ENCODE results near the gene ELMOD1.
"Not testable (repeated sequence)": the region's sequence is repeated elsewhere in the genome, so short reads cannot be mapped to it uniquely, and the experiment has no call there.

Gene ELMOD1

DNA sequence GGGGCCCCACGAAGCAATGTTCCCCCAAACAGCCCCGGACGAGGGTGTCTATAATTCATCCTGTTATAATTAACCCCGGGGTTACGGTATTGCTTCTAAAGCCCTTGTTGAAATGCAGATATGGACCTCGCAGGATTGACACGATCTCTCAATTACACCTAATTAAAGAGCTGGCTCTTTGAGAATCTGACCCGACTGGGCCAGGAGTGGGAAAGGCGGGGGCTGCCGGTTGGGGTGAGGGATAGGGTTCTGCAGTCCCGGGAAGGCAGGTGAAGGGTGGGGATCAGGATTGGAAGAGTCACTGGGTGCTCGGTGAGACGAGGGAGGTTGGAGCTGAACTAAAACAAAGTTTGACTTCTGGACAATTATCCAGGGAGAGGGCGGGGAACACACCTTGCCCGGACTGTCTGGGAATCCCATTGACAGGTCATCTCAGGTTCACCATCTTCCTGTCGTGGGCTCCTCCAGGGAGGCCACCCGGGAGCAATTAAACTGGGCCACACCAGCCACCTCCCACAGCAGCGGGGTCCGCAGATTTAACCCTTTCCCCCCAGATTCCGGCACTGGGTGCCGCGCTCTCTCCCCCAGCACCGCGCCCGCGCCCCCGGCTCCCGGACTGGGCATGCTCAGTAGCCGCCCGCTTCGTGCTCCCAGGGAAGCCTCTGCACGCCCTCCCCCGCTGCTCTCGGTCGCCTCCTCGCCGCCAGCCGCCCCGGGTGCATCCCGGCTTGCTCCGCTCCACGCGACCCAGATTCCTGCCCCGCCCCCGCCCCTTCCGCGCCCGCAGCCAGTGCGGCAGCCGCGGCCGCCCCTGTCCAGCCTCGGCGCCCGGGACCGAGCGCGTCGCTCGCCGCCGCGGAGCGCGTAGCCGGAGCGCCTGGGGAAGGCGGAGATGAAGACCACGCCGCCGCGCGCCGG is at the start of gene ELMOD1:
ELMOD1 (plus strand) TSS at position 688 of the 918 bp plus-strand sequence. CDS start 27,043 bp downstream, outside the sequence.
- peak; percentile 51 for DNase-seq

GRCh38 chr11:107545101-107545514 is 45.8 kb upstream of the ELMOD1 start:
- DNase-seq (no peak), ATAC-seq (no peak)

More for the DNA sequence above, at the start of gene ELMOD1:
- peak; percentile 56 for ATAC-seq

DNA sequence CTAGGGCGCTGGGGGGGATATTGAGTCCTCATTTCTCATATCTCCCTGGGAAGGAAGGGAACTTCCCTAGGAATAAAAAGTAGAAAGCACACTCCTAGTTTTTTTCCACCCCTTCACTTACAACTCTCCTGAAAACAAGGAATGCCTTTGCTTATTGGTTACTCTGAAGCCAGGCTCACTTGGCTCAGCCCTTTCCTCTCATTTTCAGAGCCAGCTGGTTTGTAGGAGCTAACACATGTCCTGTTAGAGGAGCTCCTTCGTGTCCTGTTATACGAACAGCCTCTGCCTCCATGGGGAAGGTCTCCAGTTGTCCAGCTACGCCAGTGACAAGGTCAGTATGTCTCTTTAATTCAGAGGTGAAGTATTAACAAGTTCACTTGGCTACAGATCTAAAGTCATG is 43.0 kb upstream of the ELMOD1 start:
- no peak for ATAC-seq

GRCh38 chr11:107549253-107549953 is 41.5 kb upstream of the ELMOD1 start:
- peak; percentile 22 for DNase-seq
- ATAC-seq, result no peak

More for the DNA sequence above, 43.0 kb upstream of the ELMOD1 start:
- no peak for DNase-seq

DNA sequence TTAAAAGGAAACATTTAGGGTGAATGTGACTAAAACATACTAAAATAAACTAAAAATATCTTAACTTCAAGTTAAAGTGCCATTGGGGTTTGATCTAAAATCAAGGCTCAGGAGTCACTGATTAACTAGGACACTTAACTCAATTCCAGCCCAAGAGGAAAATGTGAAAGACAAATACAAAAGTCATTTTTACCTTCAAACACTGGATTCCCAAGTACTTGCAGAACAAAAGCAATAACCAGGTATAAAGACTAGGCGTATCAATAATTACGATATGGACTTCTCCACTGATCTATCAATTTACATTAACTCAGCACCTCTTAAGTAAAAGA is 41.0 kb upstream of the ELMOD1 start:
- DNase-seq, result no peak
- ATAC-seq, result no peak

DNA sequence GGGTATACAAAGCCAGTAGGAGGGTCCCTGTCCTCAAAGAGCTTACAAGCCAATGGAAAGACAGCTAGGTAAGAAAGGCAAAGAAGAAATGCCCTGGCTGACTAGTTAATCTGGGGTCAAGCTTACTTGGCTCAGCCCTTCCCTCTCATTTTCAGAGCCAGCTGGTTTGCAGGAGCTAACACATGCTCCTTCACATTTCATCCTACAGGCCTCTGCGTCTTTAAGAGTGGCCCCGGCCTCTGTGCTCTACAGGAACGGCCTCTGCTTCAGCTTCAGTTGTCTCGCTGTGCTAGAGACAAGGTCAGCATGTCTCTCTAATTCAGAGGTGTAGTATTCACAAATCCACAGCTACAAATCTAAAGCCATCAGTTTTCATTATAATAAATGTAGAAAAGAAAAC is 40.6 kb upstream of the ELMOD1 start:
- ATAC-seq, result no peak

DNA sequence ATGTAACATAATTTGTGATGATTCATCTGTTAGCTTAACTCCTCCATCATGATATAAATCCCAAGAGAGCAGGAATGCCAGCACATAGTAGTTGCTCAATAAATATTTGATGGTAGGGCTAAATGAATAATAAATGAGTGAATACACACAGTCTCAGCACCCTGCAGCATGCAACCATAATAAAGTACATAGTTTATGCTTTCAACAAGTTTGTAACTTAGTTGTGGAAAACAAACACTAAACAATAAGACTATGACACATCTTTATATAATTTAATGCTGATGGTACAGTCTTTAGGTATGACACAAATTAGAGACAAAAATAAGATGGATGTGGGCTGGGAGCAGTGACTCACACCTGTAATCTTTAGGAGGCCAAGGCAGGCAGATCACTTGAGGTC is 29.3 kb upstream of the ELMOD1 start:
- ATAC-seq (no peak), DNase-seq (no peak)

More for the DNA sequence above, 40.6 kb upstream of the ELMOD1 start:
- DNase-seq, result no peak

DNA sequence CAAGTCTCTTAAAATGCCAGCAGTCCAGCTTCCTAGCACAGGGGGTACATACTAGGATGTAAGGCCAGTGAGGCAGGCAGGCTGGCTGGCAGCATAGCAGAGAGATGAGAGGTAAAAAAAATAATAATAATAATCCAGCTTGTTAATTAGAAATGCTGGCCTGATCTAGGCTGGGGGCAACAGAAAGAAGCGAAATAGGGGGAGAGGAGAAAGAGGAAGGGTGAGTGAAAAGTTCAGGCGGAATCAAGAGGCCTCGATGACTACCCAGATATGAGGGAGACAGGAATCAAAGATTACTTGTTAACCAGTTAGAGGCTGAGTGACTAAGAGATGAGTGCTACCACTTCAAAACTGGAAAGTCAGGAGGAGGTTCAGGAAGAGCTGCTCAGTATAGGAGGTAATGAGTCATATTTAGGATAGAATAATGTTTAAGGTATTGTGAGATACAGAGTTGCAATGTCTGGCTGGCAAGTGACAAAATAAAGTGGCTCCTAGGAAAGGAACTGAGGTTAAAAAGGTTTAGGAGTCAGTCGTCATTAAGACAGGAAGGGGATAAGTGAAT is 28.2 kb upstream of the ELMOD1 start:
- DNase-seq (no peak), ATAC-seq (peak; percentile 73)

DNA sequence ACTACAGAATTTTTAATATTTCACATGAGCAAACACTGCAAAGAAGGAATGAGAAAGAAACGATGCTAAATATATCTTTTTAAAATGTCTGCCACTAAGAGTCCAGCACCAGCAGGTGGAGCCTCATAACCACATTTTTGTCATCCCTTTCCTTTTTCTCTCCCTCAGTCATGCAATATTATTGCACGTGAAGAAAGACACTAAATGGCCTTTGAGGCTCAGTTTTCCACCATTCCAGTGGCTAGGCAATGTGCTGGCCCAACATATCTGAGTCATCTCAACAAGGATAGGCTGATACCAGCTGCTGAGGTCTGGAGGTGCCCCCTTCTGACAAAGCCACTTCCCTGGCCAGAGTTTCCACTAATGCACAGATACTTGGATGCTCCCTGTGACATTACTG is 27.2 kb upstream of the ELMOD1 start:
- ATAC-seq (no peak), DNase-seq (peak; percentile 33)

GRCh38 chr11:107564877-107565218 is 26.1 kb upstream of the ELMOD1 start:
- no peak for ATAC-seq

GRCh38 chr11:107565219-107565937 is 25.6 kb upstream of the ELMOD1 start, which contains the start of gene ALKBH8:
Gene ALKBH8 (minus strand): TSS chr11:107565735. CDS start chr11:107560893, 4,842 bp downstream.
- DNase-seq (peak; percentile 80), ATAC-seq (peak; percentile 79)

More at GRCh38 chr11:107564877-107565218, 26.1 kb upstream of the ELMOD1 start:
- DNase-seq, result no peak

DNA sequence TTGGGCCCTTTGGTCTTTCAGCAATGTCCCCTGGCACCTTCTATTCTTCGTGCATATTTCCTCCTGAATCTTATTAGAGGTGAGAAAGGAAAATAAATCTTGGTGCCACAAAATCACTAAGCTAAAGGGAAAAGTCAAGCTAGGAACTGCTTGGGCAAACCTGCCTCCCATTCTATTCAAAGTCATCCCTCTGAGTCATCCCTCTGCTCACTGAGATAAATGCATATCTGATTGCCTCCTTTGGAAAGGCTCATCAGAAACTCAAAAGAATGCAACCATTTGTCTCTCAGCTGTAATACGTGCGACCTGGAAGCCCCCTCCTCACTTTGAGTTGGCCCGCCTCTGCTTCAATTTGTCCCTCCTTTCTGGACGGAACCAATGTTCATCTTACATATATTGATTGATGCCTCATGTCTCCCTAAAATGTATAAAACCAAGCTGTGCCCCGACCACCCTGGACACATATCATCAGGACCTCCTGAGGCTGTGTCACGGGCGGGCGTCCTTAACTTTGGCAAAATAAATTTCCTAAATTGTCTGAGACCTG is 24.9 kb upstream of the ELMOD1 start:
- DNase-seq, ATAC-seq: not testable (repeated sequence)

- no peak for DNase-seq
- ATAC-seq, result no peak
Measured at GRCh38 chr11:107566569-107566968, 24.4 kb upstream of the ELMOD1 start.

DNA sequence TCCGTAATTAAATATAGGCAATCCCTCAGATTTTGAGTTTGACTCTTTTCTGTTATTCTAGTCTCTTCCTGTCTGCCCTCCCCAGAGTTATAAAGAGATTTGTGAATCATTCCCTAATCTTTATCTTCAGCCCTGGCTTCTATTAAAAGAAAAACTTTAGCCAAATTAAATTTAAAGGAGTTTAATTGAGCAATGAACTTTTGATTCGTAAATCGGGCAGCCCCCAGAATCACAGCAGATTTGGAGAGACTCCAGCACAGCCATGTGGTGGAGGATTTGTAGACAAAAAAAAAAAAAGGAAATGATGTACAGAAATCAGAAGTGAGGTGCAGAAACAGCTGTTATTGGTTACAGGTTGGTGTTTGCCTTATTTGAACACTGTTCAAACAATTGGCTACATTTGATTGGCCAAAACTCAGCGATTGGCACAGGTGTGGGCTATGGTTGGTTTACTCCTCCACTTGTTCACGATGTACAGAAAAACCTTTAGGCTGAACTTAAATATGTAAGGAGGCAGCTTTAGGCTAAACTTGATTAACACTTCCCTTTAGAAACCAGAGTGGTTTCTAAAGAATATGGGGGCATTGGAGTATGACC is 23.1 kb upstream of the ELMOD1 start:
- no peak for DNase-seq

DNA sequence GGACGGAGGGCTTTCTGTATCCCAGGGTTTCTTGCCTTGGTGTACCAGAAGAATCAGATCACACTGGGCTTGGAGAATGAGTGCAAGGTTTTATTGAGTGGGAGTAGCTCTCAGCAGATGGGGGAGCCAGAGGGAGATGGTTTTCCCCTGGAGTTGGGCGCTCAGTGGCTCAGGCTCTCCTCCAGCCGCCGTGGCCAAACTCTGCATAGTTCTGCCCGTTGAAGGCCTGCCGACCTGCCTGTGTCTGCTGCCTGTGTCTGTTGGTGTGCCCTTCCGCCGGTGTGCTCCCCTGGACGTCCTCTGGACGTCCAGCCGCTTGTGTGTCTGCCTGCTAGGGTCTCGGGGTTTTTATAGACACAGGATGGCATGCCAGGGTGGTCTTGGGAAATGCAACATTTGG is 20.9 kb upstream of the ELMOD1 start:
- no peak for DNase-seq
- no peak for ATAC-seq

More for the DNA sequence above, 23.1 kb upstream of the ELMOD1 start:
- no peak for ATAC-seq

- DNase-seq (no peak), ATAC-seq (no peak)
Measured at GRCh38 chr11:107573438-107573837, 17.5 kb upstream of the ELMOD1 start.

GRCh38 chr11:107576497-107577345 is 14.2 kb upstream of the ELMOD1 start:
- DNase-seq, result peak; percentile 60

DNA sequence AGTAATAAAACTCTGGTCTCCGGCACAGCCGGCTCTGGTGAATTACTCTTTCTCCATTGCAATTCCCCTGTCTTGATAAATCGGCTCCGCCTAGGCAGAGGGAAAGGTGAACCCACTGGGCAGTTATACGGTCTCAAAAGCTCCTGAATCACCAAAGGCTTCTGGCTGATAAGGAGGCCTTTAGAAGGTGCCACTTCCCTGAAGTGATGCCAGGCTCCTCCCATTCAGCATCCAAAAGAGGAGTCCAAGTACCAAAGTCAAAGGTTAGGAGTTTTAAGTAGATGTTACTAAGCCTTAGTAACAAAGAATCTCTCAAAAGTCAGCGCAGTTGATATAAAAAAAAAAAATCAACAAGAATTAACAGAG is 13.6 kb upstream of the ELMOD1 start:
- ATAC-seq (no peak), DNase-seq (no peak)

More at GRCh38 chr11:107576497-107577345, 14.2 kb upstream of the ELMOD1 start:
- ATAC-seq, result not testable (repeated sequence)

GRCh38 chr11:107579169-107579568 is 11.8 kb upstream of the ELMOD1 start:
- not testable (repeated sequence) for ATAC-seq, DNase-seq

- ATAC-seq (no peak), DNase-seq (no peak)
Measured at GRCh38 chr11:107581147-107581546, 9.8 kb upstream of the ELMOD1 start.

Data from stimulated activated naive CD8-positive, alpha-beta T cell treated with anti-CD3 and anti-CD28 coated beads, Interleukin-15, Interleukin-2, amounts not matched to agents 100 U/mL and 50 U/mL, for 24 hours (primary cell).